Neural progenitor cell (in vitro differentiated cells): ENCODE data around the gene BGN. TPM values are rescaled to one million over a fixed set of nuclear protein-coding genes. Genes with fewer than 3 reads are reported as not detected.

Source experiments
- DNase-seq: peaks from one replicate; pipeline ENCODE4 v3.0.0-alpha.2; 2016; ENCODE audit warnings: low spot score
- H2AFZ ChIP-seq: fragments of 200-600 bp; sonication (generic); replicated peaks from 2 replicates; pipeline ENCODE4 v1.6.1; 2016; ENCODE audit warnings: antibody characterized with exemption
- H3F3A ChIP-seq: fragments of 200-600 bp; sonication (generic); 2 replicates; pipeline ENCODE4 v1.6.1; 2016; ENCODE audit warnings: antibody characterized with exemption, low read depth
- H3K27ac ChIP-seq: fragments of 200-600 bp; sonication (generic); 2 replicates; pipeline ENCODE4 v1.5.1; 2016; ENCODE audit warnings: mild to moderate bottlenecking
- H3K27me3 ChIP-seq: fragments of 200-600 bp; sonication (generic); 2 replicates; pipeline ENCODE4 v1.6.1; 2016; ENCODE audit warnings: mild to moderate bottlenecking, moderate library complexity
- H3K36me3 ChIP-seq: fragments of 200-600 bp; sonication (generic); 2 replicates; pipeline ENCODE4 v1.5.1; 2016
- H3K4me1 ChIP-seq: fragments of 200-600 bp; sonication (generic); 2 replicates; pipeline ENCODE4 v1.6.1; 2016; ENCODE audit warnings: mixed run types
- H3K4me2 ChIP-seq: fragments of 200-600 bp; sonication (generic); 2 replicates; pipeline ENCODE4 v1.6.1; 2016
- H3K4me3 ChIP-seq: fragments of 200-600 bp; sonication (generic); 2 replicates; pipeline ENCODE4 v1.5.1; 2016
- H3K79me2 ChIP-seq: fragments of 200-600 bp; sonication (generic); 2 replicates; pipeline ENCODE4 v1.6.1; 2016; ENCODE audit warnings: low read depth
- H3K9ac ChIP-seq: fragments of 200-600 bp; sonication (generic); 2 replicates; pipeline ENCODE4 v1.6.1; 2016
- H3K9me3 ChIP-seq: fragments of 200-600 bp; sonication (generic); 2 replicates; pipeline ENCODE4 v1.5.1; 2016; ENCODE audit warnings: low read depth
- H4K20me1 ChIP-seq: fragments of 200-600 bp; sonication (generic); 2 replicates; pipeline ENCODE4 v1.6.1; 2016; ENCODE audit warnings: low read depth
- H3K27ac Mint-ChIP-seq: 3 replicates; pipeline ENCODE4 v1.8.0; 2021; ENCODE audit warnings: mixed read lengths
- H3K27me3 Mint-ChIP-seq: 2 replicates; pipeline ENCODE4 v1.8.0; 2022; ENCODE audit warnings: low read depth, mild to moderate bottlenecking, inconsistent platforms, moderate library complexity, mixed read lengths; ENCODE audit not compliant: insufficient read depth
- H3K36me3 Mint-ChIP-seq: 3 replicates; pipeline ENCODE4 v1.8.0; 2021; ENCODE audit warnings: mixed read lengths
- H3K4me1 Mint-ChIP-seq: 3 replicates; pipeline ENCODE4 v1.8.0; 2021; ENCODE audit warnings: mixed read lengths
- H3K4me3 Mint-ChIP-seq: 3 replicates; pipeline ENCODE4 v1.8.0; 2021; ENCODE audit warnings: mild to moderate bottlenecking, moderate library complexity, mixed read lengths
- H3K9me3 Mint-ChIP-seq: 3 replicates; pipeline ENCODE4 v1.8.0; 2020; ENCODE audit warnings: mixed read lengths
- EZH2 ChIP-seq: fragments of 200-600 bp; sonication (generic); IDR thresholded peaks from 2 replicates; pipeline ENCODE4 v1.6.1; 2017; ENCODE audit warnings: antibody characterized with exemption, mild to moderate bottlenecking, moderate library complexity
- EZH2phosphoT487 ChIP-seq: fragments of 200-600 bp; sonication (generic); IDR thresholded peaks from 2 replicates; pipeline ENCODE4 v1.6.1; 2017; ENCODE audit warnings: antibody characterized with exemption
- total RNA-seq: library from RNA; depleted of rRNA; stranded (reverse); fragments of >200 nt; gene quantifications from 2 replicates; pipeline ENCODE4 v1.2.3, GENCODE V29; 2015; ENCODE audit warnings: low replicate concordance
- TF ChIP-seq, protein P1 (sequence below): fragments of 200-600 bp; sonication (generic); IDR thresholded peaks from 2 replicates; pipeline ENCODE4 v1.5.1; 2017; ENCODE audit warnings: antibody characterized with exemption, mild to moderate bottlenecking

Gene BGN
- total RNA-seq, 1 donor from 2014 or later = not detected

DNA sequence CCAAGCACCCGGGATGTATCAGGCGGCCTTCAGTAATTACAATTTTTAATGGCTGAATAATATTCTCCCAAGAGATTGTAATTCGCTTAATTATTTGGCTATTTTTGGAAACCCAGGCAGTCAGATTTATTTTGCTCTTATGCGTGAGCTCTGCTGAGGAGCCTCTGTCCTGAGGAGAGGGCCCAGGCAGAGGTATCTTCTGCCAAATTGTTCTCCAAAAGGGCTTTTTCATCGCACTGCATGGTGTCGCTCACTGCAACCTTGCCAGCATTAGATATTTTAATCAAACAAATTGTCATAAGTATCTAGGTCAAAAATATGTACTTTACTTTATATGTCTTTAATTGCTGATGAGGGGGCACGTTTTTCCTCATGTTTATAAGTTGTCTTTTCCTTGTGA is 28.5 kb downstream of the BGN start:
- Histone ChIP-seq H3K4me1 (no peaks in the 10 kb centered on the region), H3K79me2 (no peaks in the 10 kb centered on the region), H3K4me3 (no peak overlapping the region), H3K27ac (no peak overlapping the region), H3K27me3 (peaks cover 38% of the 10 kb centered on the region), H3K9ac (no peak overlapping the region), H2AFZ (no peak overlapping the region), H3K36me3 (no peaks in the 10 kb centered on the region), H3K9me3 (no peaks in the 10 kb centered on the region), H4K20me1 (no peaks in the 10 kb centered on the region), H3K4me2 (no peak overlapping the region), H3F3A (no peaks in the 10 kb centered on the region)
- Mint-ChIP-seq H3K4me3 (no peak overlapping the region), H3K27ac (no peak overlapping the region), H3K27me3 (peaks cover 17% of the 10 kb centered on the region), H3K36me3 (no peaks in the 10 kb centered on the region), H3K4me1 (peaks cover 7% of the 10 kb centered on the region), H3K9me3 (peaks cover 18% of the 10 kb centered on the region)
- no peak for DNase-seq
- TF ChIP-seq EZH2 = no peak
- TF ChIP-seq, protein P1, sequence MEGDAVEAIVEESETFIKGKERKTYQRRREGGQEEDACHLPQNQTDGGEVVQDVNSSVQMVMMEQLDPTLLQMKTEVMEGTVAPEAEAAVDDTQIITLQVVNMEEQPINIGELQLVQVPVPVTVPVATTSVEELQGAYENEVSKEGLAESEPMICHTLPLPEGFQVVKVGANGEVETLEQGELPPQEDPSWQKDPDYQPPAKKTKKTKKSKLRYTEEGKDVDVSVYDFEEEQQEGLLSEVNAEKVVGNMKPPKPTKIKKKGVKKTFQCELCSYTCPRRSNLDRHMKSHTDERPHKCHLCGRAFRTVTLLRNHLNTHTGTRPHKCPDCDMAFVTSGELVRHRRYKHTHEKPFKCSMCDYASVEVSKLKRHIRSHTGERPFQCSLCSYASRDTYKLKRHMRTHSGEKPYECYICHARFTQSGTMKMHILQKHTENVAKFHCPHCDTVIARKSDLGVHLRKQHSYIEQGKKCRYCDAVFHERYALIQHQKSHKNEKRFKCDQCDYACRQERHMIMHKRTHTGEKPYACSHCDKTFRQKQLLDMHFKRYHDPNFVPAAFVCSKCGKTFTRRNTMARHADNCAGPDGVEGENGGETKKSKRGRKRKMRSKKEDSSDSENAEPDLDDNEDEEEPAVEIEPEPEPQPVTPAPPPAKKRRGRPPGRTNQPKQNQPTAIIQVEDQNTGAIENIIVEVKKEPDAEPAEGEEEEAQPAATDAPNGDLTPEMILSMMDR = no peak
- no peak for TF ChIP-seq EZH2phosphoT487

DNA sequence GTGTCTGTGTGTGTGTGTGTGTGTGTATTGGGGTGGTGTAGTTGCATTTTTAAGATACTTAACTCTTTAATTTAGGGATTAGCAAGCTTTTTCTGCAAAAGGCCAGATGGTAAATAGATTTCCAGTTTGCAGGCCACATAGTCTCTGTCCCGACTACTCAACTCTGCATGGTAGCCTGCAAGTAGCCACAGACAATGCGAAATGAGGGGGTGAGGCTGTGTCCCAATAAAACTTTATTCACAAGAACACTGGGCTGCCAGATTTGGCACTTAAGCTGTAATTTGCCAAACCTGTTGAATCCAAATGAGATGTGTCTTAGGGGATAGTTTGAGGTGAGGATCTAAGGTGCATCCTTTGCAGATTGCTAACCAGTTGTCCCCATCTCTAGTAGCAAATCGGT is 29.5 kb downstream of the BGN start:
- peaks cover 8% of the 10 kb centered on the region for H3K27me3 Mint-ChIP-seq
- Histone ChIP-seq H3K4me1 (no peaks in the 10 kb centered on the region), H3K9me3 (no peaks in the 10 kb centered on the region), H3K27ac (no peak overlapping the region), H3K4me2 (no peak overlapping the region), H4K20me1 (no peaks in the 10 kb centered on the region), H3K9ac (no peak overlapping the region), H3K4me3 (no peak overlapping the region), H3K27me3 (peaks cover 28% of the 10 kb centered on the region), H3F3A (no peaks in the 10 kb centered on the region), H2AFZ (no peak overlapping the region), H3K36me3 (no peaks in the 10 kb centered on the region), H3K79me2 (no peaks in the 10 kb centered on the region)
- TF ChIP-seq EZH2phosphoT487 (no peak), EZH2 (no peak)
- TF ChIP-seq, protein P1 = no peak
- no peak overlapping the region for H3K27ac Mint-ChIP-seq
- no peaks in the 10 kb centered on the region for H3K36me3 Mint-ChIP-seq
- peaks cover 17% of the 10 kb centered on the region for H3K9me3 Mint-ChIP-seq
- DNase-seq = no peak
- H3K4me3 Mint-ChIP-seq = no peak overlapping the region
- H3K4me1 Mint-ChIP-seq = peaks cover 4% of the 10 kb centered on the region

DNA sequence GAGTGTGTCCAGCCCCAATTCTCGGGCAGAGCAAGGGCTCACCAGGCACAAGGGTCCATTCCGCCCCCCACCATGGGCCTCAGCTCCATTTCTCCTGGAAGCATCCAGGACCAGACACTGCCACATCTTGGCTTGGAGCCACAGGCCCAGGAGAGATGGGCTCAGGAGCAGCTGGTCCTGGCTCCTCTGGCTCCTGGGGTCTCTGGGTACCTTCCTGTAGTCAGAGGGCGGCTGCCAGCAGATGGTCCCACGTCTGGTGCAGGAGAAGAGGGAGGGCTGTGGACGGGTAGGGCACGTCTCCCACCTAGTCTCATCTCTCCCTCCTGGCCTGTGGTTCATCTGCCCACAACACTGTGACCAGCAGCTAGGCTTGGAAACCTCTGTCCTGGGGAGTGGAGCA is 30.7 kb downstream of the BGN start:
- no peaks in the 10 kb centered on the region for H3F3A ChIP-seq
- no peaks in the 10 kb centered on the region for H3K36me3 ChIP-seq
- no peak for DNase-seq
- H3K27ac ChIP-seq = no peak overlapping the region
- no peaks in the 10 kb centered on the region for H3K36me3 Mint-ChIP-seq
- H3K4me3 ChIP-seq = no peak overlapping the region
- no peaks in the 10 kb centered on the region for H4K20me1 ChIP-seq
- TF ChIP-seq EZH2 (no peak), EZH2phosphoT487 (no peak)
- TF ChIP-seq, protein P1 = no peak
- peaks cover 4% of the 10 kb centered on the region for H3K4me1 Mint-ChIP-seq
- peaks cover 16% of the 10 kb centered on the region for H3K27me3 ChIP-seq
- H3K4me3 Mint-ChIP-seq = no peak overlapping the region
- no peak overlapping the region for H3K9ac ChIP-seq
- no peaks in the 10 kb centered on the region for H3K79me2 ChIP-seq
- no peak overlapping the region for H2AFZ ChIP-seq
- peaks cover 17% of the 10 kb centered on the region for H3K9me3 Mint-ChIP-seq
- H3K4me1 ChIP-seq = no peaks in the 10 kb centered on the region
- no peak overlapping the region for H3K27ac Mint-ChIP-seq
- no peaks in the 10 kb centered on the region for H3K9me3 ChIP-seq
- peaks cover 4% of the 10 kb centered on the region for H3K27me3 Mint-ChIP-seq
- no peak overlapping the region for H3K4me2 ChIP-seq
